ENCODE data around the gene VCAN.

VCAN gene

DNA sequence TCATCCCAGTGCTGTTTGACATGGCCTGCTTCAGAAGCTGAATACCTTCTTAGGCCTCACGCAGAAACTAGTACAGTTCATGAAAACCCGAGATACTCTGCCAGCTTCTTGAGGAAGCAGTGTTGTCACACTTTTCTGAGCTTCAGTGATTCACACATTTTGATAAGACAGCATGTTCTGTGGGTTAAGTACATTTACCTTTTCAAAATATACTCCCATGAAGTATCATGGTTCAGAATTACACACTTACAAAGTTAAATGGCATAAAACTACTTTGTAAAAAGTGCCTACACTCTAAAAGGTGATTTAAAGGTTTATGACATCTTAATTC, 56.9 kb downstream of the VCAN start:
- no peak for DNase-seq

DNA sequence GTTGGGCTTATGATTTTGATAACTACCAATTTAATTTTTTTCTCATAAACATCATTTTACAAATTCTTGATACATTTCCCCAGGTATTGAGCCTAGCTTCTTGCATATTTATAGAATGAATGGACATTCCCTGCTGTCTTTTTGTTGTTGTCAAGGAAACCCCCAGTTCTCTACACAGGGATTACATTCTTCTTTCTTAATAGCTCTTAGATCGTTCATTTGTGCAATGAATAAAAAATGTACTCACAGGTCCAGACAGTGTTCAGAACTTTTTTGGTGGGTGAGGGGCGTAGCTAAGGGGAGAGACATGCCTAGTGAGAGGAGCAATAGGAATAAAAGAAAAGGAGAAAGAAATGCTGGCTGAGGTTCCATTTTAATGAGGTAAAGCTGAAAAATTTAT, 58.6 kb downstream of the VCAN start:
- no peak for DNase-seq

DNA sequence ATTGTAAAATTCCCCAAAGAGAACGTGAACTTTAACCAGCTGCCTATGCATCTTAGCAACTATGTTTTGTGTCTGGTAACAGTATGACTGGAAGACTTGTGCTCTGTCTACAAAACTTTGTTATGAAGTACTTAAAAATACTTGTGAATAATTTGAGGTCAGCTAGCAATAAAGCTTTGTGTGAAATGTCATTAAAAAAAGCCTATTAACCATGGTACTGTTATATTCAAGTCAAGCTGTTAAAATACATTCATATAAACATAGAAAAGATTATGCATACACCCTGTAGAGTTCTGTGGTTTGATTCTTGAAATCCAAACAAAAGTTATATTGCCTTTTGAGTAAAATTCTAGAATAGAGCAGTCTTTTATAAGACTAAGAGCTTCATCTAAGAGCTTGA, 60.1 kb downstream of the VCAN start:
- DNase-seq = no peak

DNA sequence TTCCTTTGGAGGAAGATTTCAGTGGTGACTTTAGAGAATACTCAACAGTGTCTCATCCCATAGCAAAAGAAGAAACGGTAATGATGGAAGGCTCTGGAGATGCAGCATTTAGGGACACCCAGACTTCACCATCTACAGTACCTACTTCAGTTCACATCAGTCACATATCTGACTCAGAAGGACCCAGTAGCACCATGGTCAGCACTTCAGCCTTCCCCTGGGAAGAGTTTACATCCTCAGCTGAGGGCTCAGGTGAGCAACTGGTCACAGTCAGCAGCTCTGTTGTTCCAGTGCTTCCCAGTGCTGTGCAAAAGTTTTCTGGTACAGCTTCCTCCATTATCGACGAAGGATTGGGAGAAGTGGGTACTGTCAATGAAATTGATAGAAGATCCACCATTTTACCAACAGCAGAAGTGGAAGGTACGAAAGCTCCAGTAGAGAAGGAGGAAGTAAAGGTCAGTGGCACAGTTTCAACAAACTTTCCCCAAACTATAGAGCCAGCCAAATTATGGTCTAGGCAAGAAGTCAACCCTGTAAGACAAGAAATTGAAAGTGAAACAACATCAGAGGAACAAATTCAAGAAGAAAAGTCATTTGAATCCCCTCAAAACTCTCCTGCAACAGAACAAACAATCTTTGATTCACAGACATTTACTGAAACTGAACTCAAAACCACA, 67.4 kb downstream of the VCAN start:
- DNase-seq = no peak

DNA sequence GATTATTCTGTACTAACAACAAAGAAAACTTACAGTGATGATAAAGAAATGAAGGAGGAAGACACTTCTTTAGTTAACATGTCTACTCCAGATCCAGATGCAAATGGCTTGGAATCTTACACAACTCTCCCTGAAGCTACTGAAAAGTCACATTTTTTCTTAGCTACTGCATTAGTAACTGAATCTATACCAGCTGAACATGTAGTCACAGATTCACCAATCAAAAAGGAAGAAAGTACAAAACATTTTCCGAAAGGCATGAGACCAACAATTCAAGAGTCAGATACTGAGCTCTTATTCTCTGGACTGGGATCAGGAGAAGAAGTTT, 67.9 kb downstream of the VCAN start:
- no peak for DNase-seq

DNA sequence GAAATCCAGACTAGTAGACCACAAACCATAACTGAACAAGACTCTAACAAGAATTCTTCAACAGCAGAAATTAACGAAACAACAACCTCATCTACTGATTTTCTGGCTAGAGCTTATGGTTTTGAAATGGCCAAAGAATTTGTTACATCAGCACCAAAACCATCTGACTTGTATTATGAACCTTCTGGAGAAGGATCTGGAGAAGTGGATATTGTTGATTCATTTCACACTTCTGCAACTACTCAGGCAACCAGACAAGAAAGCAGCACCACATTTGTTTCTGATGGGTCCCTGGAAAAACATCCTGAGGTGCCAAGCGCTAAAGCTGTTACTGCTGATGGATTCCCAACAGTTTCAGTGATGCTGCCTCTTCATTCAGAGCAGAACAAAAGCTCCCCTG, 68.6 kb downstream of the VCAN start:
- no peak for DNase-seq

DNA sequence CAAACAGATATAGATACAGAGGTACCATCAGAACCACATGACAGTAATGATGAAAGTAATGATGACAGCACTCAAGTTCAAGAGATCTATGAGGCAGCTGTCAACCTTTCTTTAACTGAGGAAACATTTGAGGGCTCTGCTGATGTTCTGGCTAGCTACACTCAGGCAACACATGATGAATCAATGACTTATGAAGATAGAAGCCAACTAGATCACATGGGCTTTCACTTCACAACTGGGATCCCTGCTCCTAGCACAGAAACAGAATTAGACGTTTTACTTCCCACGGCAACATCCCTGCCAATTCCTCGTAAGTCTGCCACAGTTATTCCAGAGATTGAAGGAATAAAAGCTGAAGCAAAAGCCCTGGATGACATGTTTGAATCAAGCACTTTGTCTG, 69.2 kb downstream of the VCAN start:
- DNase-seq = no peak

DNA sequence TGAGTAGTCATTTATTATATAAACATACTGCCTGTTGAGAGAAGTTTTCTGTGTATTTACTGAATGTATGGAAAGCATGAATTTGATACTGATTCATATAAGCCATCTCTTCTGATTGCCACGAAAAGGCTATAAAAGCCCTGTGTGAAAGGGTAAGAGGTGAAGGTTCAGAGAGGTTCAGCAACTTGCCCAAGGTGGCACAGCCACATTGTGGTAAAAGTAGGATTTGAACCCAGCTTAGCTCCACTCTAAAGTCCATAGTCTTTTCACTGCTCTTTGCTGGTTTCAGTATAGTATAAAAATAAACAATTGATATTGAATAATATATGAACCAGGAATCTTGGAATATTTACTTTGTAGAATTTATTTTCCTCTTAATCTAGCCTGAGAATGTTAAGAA, 71.3 kb downstream of the VCAN start:
- DNase-seq = no peak

DNA sequence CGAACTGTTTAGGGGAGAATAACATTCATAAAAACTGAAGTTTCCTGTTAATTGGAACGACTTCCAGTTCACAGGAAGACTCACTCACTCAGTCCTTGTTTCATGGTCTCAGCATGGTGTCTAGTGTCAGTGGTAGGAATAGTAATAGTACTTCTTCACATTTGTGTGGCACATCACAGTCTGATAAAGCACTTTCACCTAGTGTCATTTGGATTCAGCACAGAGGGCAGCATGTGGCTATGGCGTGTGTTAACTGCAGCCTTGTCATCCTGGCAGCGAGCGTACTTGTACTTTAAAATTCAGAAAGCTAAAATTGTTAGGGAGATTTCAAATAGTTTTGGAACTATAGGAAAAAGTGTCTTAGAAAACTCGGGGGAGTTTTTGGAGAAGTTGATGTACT, 72.4 kb downstream of the VCAN start:
- no peak for DNase-seq

DNA sequence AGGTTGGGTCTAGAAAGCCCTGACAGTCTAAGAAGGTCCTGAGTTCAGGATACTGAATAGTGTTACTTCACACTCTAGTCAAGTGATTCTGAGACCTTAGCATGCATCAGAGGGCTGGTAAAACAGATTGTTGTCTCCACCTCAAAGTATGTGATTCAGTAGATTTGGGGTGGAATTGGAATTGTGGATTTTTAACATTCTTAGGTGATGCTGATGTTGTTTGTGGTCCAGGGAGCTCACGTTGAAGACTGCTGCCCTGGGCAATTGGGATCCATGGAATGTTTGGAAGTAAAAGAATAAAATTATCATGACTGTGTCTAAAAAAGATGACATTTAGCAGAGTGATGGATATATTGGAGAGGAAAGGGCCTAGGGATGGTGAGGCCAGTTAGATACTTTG, 75.6 kb downstream of the VCAN start:
- DNase-seq = no peak

DNA sequence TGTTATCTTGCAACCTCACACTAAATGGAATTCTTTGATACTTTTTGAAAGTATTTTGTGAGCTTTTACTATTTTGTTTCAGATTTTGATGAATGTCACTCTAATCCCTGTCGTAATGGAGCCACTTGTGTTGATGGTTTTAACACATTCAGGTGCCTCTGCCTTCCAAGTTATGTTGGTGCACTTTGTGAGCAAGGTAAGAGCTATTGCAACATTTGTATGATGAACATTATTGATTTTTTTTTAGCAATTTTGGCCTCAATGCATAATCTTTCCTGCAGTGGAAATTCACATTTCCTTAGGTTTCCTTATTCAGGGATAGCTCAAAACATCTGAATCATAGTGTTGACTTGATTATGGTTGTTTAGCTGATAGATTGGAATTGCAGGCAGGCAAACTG, 76.3 kb downstream of the VCAN start:
- DNase-seq = no peak

DNA sequence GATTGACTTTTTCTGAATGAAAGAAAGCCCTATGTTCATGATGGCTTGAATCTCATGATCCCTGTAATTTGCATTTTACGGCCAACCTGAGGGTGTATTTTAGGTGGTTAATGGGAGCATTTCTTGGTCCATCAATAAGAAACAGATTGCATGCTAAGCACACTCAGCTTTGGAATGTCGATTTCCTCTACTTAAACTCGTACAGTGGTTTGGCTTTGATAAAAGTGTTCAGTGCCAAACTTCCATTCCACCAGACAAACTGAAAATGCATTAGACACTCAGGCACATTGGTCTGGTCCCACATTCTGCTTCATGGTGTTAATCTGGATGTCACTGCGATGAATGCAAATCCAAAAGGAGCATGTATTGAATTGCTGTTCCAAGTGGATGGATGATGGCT, 77.0 kb downstream of the VCAN start:
- no peak for DNase-seq

DNA sequence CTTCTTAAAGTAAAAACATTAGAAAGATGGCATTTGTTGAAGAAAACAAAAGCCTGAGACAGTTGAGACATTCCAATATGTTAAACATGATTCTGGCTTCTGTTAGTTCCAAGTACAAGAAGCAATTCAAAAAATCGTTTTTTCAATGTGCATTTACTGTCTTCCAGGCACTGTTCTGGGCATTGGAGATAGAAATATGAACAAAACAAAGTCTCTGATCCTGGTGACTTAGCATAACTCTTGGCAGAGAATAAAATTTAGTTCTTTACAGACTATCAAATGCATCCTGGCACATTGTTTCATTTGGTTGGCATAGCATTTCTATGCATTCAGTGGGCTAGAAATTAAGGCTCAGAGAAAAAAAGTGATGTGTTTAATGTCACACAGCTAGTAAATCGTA, 77.5 kb downstream of the VCAN start:
- DNase-seq = no peak

DNA sequence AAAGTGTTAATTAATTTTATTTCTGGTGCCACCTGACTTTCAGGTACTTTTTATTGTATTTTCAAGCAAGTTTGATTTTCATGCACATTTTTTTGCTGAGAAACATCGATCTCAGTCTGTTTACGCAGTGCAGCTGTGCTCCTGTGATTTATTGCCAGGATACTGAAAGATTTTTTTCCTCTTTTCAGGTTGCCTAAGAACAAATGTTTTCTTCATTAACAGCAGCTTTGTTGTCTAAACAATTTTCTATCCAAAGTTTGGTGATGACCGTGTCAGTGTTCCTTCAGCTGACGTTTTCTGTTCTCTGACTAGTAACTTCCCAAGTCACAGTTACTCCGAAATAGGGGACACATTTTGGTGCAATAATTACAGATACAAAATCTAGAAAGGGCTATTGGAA, 78.1 kb downstream of the VCAN start:
- no peak for DNase-seq

DNA sequence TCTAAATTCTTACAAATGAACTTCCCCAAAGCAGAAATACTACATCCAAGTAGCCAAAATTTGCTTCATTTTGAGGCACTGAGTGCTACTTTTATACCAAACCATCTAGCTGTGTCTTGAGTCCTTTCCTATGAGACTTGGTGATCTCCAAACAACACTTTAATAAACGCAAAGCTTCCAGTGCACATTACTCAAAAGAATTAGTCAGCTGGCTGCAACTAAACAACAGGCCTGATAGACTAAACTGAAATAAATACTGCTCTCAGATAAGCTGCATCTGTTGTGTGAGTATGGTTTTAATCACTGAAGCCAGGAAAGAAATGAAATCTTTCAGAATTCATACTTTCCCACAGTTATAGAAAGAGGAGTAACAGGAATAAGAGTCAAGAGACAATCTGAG, 80.3 kb downstream of the VCAN start:
- DNase-seq = no peak

DNA sequence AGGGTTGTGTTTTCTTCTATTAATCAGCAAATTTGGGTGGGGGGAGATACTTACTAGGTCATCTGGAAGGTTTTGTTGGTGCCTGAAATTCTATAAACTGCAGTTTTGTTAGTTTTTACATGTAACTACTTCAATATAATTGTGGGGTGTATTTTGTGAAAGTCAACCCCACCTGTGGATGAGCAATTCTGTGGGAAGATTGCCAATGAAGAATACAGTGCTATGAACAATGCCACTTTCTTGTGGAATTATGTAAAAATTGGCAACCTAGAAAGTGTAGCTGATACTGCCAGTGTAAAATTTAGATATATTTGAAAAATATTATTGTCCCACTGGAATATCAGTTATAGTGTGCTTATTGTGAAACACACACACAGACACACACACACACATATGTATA, 80.7 kb downstream of the VCAN start:
- no peak for DNase-seq

DNA sequence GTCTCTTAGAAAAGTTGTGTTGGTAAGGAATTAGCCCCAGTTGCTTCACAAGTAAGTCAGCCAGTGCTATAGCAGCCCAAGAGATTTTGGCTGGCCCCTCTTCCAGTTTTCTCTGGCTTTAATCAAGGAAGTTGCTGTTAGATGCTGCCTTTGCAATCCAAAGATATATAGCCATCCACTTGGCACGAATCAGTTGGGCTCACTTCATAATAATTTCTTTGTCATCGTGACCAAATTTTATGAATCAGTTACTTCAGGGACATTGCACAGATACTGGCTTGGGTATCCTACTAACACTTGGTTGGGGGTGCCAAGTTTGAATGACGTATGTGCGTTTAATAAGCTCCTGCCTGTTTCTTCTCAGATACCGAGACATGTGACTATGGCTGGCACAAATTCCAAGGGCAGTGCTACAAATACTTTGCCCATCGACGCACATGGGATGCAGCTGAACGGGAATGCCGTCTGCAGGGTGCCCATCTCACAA, 81.5 kb downstream of the VCAN start:
- peak in 3 of 56 donors; percentile 19 to 71 (median 36) for DNase-seq

DNA sequence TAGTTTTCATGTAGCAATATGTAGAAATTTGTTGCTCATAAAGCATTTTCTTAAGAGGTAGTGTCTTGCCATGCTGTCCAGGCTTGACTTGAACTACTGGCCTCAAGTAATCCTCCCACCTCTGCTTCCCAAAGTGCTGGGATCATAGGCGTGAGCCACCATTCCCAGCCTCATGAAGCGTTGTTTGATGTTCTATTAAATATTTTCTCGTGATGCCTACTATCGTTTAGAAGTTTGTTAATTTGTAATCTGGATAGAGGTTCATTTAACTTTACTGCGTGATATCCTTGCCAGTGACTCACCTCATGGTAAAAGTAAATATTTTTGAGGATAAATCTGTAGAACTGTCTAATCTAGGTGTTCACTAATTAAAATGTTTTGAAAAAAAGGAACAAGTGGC, 82.6 kb downstream of the VCAN start:
- no peak for DNase-seq

DNA sequence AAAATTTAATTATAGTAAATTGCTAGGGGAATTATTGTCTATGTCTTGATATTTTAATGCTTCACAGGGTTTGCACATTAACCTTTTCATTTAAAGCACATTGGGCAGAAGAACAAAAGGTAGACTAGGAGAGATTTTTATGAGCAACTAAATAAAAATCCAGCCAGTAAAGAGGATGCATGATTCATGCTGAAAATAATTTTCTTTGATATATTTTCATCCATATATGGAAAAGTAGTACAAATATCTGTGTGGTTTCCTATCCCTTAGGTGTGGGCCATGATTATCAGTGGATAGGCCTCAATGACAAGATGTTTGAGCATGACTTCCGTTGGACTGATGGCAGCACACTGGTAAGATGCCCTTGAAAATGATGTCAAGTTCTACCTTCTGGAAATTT, 83.1 kb downstream of the VCAN start:
- no peak for DNase-seq

DNA sequence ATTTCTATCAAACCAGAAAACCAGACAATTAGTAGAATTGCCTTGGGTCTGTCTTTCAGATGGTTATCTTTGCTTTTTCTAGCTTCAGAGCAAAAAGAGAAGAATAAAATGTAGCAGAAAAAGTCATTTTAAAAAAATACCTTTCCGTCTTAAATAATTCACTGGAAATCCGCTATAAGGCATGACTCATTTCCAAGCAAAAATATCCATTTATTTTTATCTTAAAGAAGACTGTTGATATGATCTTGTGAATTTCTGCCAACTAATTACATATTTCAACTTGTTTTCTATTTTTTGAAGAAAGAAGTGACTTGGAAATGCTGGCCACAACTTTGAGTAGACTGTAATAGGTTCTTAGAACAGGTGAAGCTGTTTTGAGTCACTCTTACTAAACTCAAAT, 83.7 kb downstream of the VCAN start:
- no peak for DNase-seq

DNA sequence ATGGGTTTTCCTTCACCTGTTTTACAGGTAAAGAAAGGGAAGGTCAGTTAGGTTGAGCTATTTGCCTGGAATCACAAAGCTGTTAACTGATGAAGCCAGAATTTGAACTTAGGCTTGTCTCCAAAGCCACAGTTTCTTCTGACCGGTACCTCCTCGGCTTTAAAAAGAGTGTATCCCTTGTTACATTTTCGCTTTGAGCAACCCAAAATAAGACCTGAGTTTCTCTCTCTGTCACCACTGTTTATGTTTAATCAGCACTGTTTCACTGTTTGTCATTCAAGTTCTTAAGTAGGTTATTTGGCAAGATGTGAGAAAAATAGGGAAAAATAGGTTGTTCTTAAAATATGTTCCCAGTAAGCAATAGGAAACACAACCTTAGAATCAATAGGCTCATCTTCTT, 84.6 kb downstream of the VCAN start:
- DNase-seq = no peak

DNA sequence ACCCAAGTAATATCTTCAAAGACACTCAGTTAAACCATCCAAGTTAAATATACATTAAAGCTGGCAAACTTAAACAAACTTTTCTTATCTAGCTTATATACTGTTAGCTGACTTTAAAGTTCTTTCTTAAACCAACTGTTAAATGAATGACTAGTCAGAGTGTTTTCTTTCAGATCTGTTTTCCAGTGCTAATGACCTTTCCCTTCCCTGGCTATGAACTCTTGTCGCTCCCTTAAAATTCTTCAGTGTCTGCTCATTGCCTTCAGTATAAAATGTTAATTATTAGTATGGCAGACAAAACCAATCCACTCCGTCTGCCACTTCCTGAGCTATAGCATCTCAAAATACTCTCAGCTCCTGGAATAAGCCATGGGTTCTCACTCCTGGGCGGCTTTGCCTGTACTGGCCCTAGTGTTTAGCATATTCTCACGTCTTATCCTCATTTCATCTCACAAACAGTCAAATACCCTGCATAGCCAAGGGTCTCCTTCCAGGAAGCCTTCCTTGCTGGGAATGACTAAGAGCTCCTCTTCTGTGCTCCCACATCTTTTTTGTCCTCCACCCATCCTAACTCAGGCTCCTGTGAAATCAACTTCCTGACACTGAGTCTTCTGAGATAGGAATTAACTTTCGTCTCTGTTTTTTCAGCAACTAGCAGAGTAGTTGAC, 87.7 kb downstream of the VCAN start:
- DNase-seq = no peak

DNA sequence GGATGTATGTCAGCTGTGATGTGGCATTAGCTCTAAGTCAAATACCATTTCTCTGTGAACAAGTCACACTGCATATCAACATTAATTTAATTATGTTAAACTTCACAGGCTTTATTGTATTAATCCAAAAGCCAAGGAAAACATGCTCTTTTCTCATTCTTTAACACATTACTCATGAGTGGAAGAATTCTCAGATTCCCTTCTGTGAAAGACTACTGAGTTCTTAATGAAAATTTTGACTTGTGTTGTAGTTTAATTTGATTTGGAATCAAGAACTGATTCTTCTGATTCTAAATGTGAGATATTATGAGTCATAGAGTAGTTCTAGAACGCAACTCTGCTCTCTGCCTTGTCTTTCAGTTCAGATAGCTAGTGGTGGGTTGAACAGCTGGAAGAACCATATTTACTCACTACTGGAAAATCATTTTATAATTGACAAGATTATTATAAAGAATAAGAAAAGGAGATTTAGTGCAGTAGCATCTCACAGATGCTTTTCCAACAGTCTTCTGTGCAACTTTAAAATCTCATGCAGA, 90.6 kb downstream of the VCAN start:
- no peak for DNase-seq
